Mammary epithelial cell (primary cell): ENCODE measurements around the gene USP22.
"Not testable (repeated sequence)": the region's sequence is repeated elsewhere in the genome, so short reads cannot be mapped to it uniquely, and the experiment has no call there.

Experiments
- CTCF ChIP-seq, 2 donors: IDR thresholded peaks in 1 of 2; conservative IDR thresholded peaks in 1 of 2; 2 replicates each; pipeline ENCODE4 v1.5.1; 2011 to 2012; ENCODE audit warnings: inconsistent platforms in 2 of 2, low read length in 2 of 2, mild to moderate bottlenecking in 2 of 2, control low read depth in 1 of 2, low read depth in 1 of 2; ENCODE audit not compliant: insufficient read depth in 1 of 2; ENCODE audit errors: extremely low read depth in 1 of 2
- EZH2 ChIP-seq: IDR thresholded peaks from 2 replicates; pipeline ENCODE4 v1.6.1; 2012; ENCODE audit warnings: low read length, inconsistent platforms, borderline replicate concordance

- not testable (repeated sequence) for TF ChIP-seq CTCF (conservative IDR thresholded peaks at IDR 0.05 in 1 of 2, IDR thresholded peaks at IDR 0.05 in 1 of 2; ENCODE audit: extremely low read depth in 1 of 2, insufficient read depth in 1 of 2, low read depth in 1 of 2, low read length in 2 of 2); EZH2
Observed at GRCh38 chr17:20979007-20979791, 63.6 kb downstream of the USP22 start.
